Fibroblast of lung (primary cell): ENCODE data around the gene COX4I1. TPM values are rescaled to one million over a fixed set of nuclear protein-coding genes. Genes with fewer than 3 reads are reported as not detected.

Experiments
- DNase-seq, 2 donors: peaks; one replicate each; pipeline versions ENCODE4 v3.0.0 to v3.0.0-alpha.2; 2010; ENCODE audit warnings: low read depth in 2 of 2
- H2AFZ ChIP-seq: 2 replicates; pipeline ENCODE4 v1.5.1; 2012; ENCODE audit warnings: low read length, control low read depth, inconsistent platforms
- H3K27ac ChIP-seq: 2 replicates; pipeline ENCODE4 v1.5.1; 2011; ENCODE audit warnings: low read length, control low read depth; ENCODE audit not compliant: insufficient read depth
- H3K27me3 ChIP-seq: 2 replicates; pipeline ENCODE4 v1.5.1; 2011; ENCODE audit warnings: mild to moderate bottlenecking, low read length; ENCODE audit not compliant: control insufficient read depth, insufficient read depth
- H3K36me3 ChIP-seq: 2 replicates; pipeline ENCODE4 v1.5.1; 2011; ENCODE audit warnings: low read length; ENCODE audit not compliant: control insufficient read depth, insufficient read depth
- H3K4me1 ChIP-seq: 2 replicates; pipeline ENCODE4 v1.5.1; 2011; ENCODE audit warnings: low read length; ENCODE audit not compliant: control insufficient read depth, insufficient read depth; ENCODE audit errors: extremely low read depth
- H3K4me2 ChIP-seq: 2 replicates; pipeline ENCODE4 v1.5.1; 2011; ENCODE audit warnings: low read length, control low read depth; ENCODE audit not compliant: insufficient read depth; ENCODE audit errors: extremely low read depth
- H3K4me3 ChIP-seq, 4 experiments: fragments of 200-600 bp in 1 of 4; sonication (generic) in 1 of 4; replicated peaks in 1 of 4; 2 replicates each; pipeline ENCODE4 v1.5.1; 2011 to 2016; ENCODE audit warnings: low read length in 4 of 4, low read depth in 3 of 4, mild to moderate bottlenecking in 3 of 4, control low read depth in 2 of 4, inconsistent platforms in 1 of 4, mixed read lengths in 1 of 4; ENCODE audit not compliant: insufficient read depth in 1 of 4; ENCODE audit errors: control extremely low read depth in 1 of 4
- H3K79me2 ChIP-seq: 2 replicates; pipeline ENCODE4 v1.5.1; 2012; ENCODE audit warnings: mild to moderate bottlenecking, low read length, inconsistent platforms; ENCODE audit not compliant: control insufficient read depth, insufficient read depth
- H3K9ac ChIP-seq: 2 replicates; pipeline ENCODE4 v1.5.1; 2011; ENCODE audit warnings: mild to moderate bottlenecking, low read length, control low read depth; ENCODE audit not compliant: insufficient read depth
- H3K9me3 ChIP-seq: 2 replicates; pipeline ENCODE4 v1.5.1; 2012; ENCODE audit warnings: low read depth, low read length; ENCODE audit not compliant: control insufficient read depth, insufficient read depth
- H4K20me1 ChIP-seq: 2 replicates; pipeline ENCODE4 v1.5.1; 2011; ENCODE audit warnings: low read length; ENCODE audit not compliant: control insufficient read depth, insufficient read depth; ENCODE audit errors: extremely low read depth
- CTCF ChIP-seq, 2 donors: IDR thresholded peaks in 1 of 2; conservative IDR thresholded peaks in 1 of 2; 1 replicate in 1 of 2; 2 replicates in 1 of 2; pipeline ENCODE4 v1.5.1; 2011 to 2012; ENCODE audit warnings: low read length in 2 of 2, control low read depth in 1 of 2, inconsistent platforms in 1 of 2, low read depth in 1 of 2, mild to moderate bottlenecking in 1 of 2
- EZH2 ChIP-seq: IDR thresholded peaks from 2 replicates; pipeline ENCODE4 v1.5.1; 2012; ENCODE audit warnings: low read length, control low read depth, mild to moderate bottlenecking; ENCODE audit errors: missing control alignments
- polyA plus RNA-seq, 2 donors: library from polyadenylated mRNA; depleted of rRNA in 1 of 2; stranded (reverse) in 1 of 2; unstranded in 1 of 2; fragments of >200 nt; gene quantifications; 2 replicates each; pipeline ENCODE4 v1.2.1, GENCODE V29; 2011 to 2012; ENCODE audit warnings: missing spikeins in 1 of 2
- total RNA-seq: library from RNA; depleted of rRNA; stranded (reverse); fragments of >200 nt; gene quantifications from 2 replicates; pipeline ENCODE4 v1.2.1, GENCODE V29; 2014

Gene COX4I1
- total and polyA plus RNA-seq, 2 donors (not counting 1 experiment from before 2014, with no cell fraction given) = 442 to 653 TPM

GRCh38 chr16:85830821-85831220 lies 31.3 kb downstream of the COX4I1 start:
- H4K20me1 ChIP-seq = no peaks in the 10 kb centered on the region
- no peaks in the 10 kb centered on the region for H3K4me1 ChIP-seq
- no peak overlapping the region for H3K4me3 ChIP-seq
- H3K9me3 ChIP-seq = no peaks in the 10 kb centered on the region
- H3K27me3 ChIP-seq = no peaks in the 10 kb centered on the region
- no peak for DNase-seq
- no peak for TF ChIP-seq CTCF (conservative IDR thresholded peaks at IDR 0.05 in 1 of 2, IDR thresholded peaks at IDR 0.05 in 1 of 2; ENCODE audit: low read depth in 1 of 2, low read length in 2 of 2)
- TF ChIP-seq EZH2 = no peak
- no peak overlapping the region for H2AFZ ChIP-seq
- no peaks in the 10 kb centered on the region for H3K79me2 ChIP-seq
- H3K27ac ChIP-seq = no peak overlapping the region
- H3K4me2 ChIP-seq = no peak overlapping the region
- H3K36me3 ChIP-seq = no peaks in the 10 kb centered on the region
- no peak overlapping the region for H3K9ac ChIP-seq

DNA sequence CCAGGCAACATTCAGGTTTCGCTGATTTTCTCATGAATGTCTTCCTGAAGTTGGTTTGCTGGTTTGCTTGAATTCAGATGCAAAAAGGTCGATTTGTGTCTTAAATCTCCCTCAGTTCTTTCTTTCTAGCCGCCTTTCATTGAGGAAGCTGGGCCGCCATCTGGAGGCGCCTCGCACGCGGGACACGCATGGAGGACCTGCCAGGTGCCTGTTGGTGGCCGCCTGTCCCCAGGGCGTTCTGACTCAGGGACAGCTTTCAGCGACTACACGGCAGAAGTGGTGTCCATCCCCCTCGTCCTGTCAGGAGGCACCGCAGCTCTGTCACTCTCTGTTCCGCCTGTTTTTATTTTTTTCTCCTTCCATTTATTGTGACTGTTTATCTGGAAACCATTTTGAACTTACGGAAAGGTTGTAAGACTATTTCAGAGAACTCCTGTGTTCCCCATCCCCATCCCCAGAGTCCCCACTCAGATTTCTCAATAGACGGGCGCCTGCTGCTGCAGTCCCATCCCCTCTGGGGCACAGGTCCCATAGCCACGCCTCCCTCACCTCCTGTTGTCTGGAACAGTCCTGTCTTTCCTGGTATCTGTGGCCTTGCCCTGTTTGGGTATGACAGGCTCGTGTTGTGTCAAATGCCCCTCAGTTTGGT lies 33.2 kb downstream of the COX4I1 start:
- Histone ChIP-seq H3K9me3 (no peaks in the 10 kb centered on the region), H3K4me2 (no peak overlapping the region), H3K4me3 (no peak overlapping the region), H3K27ac (no peak overlapping the region), H3K4me1 (no peaks in the 10 kb centered on the region), H3K27me3 (no peaks in the 10 kb centered on the region), H3K36me3 (no peaks in the 10 kb centered on the region), H2AFZ (no peak overlapping the region), H3K79me2 (no peaks in the 10 kb centered on the region), H3K9ac (no peak overlapping the region), H4K20me1 (no peaks in the 10 kb centered on the region)
- no peak for TF ChIP-seq EZH2
- TF ChIP-seq CTCF (conservative IDR thresholded peaks at IDR 0.05 in 1 of 2, IDR thresholded peaks at IDR 0.05 in 1 of 2; ENCODE audit: low read depth in 1 of 2, low read length in 2 of 2) = no peak
- no peak for DNase-seq

DNA sequence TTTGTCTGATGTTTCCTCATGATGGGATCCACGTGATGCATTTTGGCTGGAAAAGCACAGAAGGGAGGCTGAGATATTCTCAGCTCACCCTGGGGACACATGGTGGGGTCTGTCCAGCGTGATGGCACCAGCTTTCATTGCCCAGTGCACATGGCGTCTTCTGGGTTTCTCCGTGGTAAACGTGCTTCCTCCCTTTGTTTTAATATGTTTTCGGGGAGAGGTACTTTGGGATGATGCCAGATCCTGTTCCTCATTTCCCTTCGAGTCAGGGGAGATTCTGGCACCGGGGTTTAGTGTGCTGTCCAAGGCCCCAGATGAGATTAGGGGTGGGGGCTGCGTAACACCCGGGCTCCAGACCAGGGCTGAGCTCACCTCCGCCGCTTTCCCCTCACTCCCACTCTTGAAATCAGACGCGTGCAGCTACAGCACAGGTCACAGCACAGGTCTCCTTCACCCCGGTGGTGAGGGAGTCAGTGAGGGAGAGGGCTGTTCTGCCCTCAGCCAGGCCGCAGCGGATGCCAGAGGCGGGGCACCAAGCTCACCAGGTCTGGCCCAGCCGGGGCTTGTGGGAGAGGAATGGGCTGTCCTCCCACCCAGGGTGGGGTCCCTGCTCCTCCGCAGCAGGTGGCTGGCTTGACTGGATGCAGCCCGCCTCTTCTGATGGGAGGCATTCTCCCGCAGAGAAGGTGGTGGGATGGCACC lies 33.9 kb downstream of the COX4I1 start:
- no peaks in the 10 kb centered on the region for H3K9me3 ChIP-seq
- TF ChIP-seq CTCF (conservative IDR thresholded peaks at IDR 0.05 in 1 of 2, IDR thresholded peaks at IDR 0.05 in 1 of 2; ENCODE audit: low read depth in 1 of 2, low read length in 2 of 2) = no peak
- no peak for TF ChIP-seq EZH2
- no peaks in the 10 kb centered on the region for H3K36me3 ChIP-seq
- H3K4me1 ChIP-seq = no peaks in the 10 kb centered on the region
- H3K9ac ChIP-seq = no peak overlapping the region
- H3K27ac ChIP-seq = no peak overlapping the region
- no peaks in the 10 kb centered on the region for H4K20me1 ChIP-seq
- H3K79me2 ChIP-seq = no peaks in the 10 kb centered on the region
- no peak overlapping the region for H3K4me3 ChIP-seq
- no peak overlapping the region for H2AFZ ChIP-seq
- DNase-seq = no peak
- H3K4me2 ChIP-seq = no peak overlapping the region
- no peaks in the 10 kb centered on the region for H3K27me3 ChIP-seq
